HepG2 (cell line): ENCODE data around the gene RCOR1.

Source experiments
- DNMT1 ChIP-seq: sonication (generic); formaldehyde crosslinking; IDR thresholded peaks from 2 replicates; pipeline ENCODE4 v1.5.1; 2020; ENCODE audit warnings: mild to moderate bottlenecking, missing genetic modification reagents
- GABPB1 ChIP-seq: IDR thresholded peaks from 2 replicates; pipeline ENCODE4 v1.6.1; 2016; ENCODE audit warnings: mild to moderate bottlenecking, missing genetic modification reagents, moderate library complexity, missing compliant biosample characterization
- GPN1 ChIP-seq: sonication (generic); formaldehyde crosslinking; IDR thresholded peaks from 2 replicates; pipeline ENCODE4 v1.5.1; 2020; ENCODE audit warnings: missing genetic modification reagents, borderline replicate concordance
- MAFK ChIP-seq, 2 experiments: IDR thresholded peaks in 1 of 2; conservative IDR thresholded peaks in 1 of 2; 2 replicates each; pipeline ENCODE4 v1.6.1; 2011; ENCODE audit warnings: improper control_type of control experiment in 2 of 2, low read length in 2 of 2
- PHF5A ChIP-seq: IDR thresholded peaks from one replicate; pipeline ENCODE4 v1.6.1; 2018; ENCODE audit warnings: low read depth, missing genetic modification reagents; ENCODE audit not compliant: unreplicated experiment
- POLR2AphosphoS2 ChIP-seq: IDR thresholded peaks from 2 replicates; pipeline ENCODE4 v1.6.1; 2011; ENCODE audit warnings: low read depth, low read length, improper control_type of control experiment
- RXRA ChIP-seq: sonication (generic); formaldehyde crosslinking; IDR thresholded peaks from 2 replicates; pipeline ENCODE4 v1.5.1; 2020; ENCODE audit warnings: missing genetic modification reagents
- ZNF263 ChIP-seq: sonication (generic); formaldehyde crosslinking; IDR thresholded peaks from 2 replicates; pipeline ENCODE4 v1.4.0; 2020; ENCODE audit warnings: missing genetic modification reagents
- ZZZ3 ChIP-seq: sonication (generic); formaldehyde crosslinking; IDR thresholded peaks from 2 replicates; pipeline ENCODE4 v1.4.0; 2020; ENCODE audit warnings: missing genetic modification reagents, mild to moderate bottlenecking, borderline replicate concordance
- TF ChIP-seq, protein P1 (sequence below): sonication (generic); formaldehyde crosslinking; IDR thresholded peaks from 2 replicates; pipeline ENCODE4 v1.5.1; 2020; ENCODE audit warnings: mild to moderate bottlenecking, missing genetic modification reagents
- TF ChIP-seq, protein P2 (sequence below): sonication (generic); formaldehyde crosslinking; IDR thresholded peaks from 2 replicates; pipeline ENCODE4 v1.5.0; 2020; ENCODE audit warnings: mild to moderate bottlenecking, missing genetic modification reagents, moderate library complexity

DNA sequence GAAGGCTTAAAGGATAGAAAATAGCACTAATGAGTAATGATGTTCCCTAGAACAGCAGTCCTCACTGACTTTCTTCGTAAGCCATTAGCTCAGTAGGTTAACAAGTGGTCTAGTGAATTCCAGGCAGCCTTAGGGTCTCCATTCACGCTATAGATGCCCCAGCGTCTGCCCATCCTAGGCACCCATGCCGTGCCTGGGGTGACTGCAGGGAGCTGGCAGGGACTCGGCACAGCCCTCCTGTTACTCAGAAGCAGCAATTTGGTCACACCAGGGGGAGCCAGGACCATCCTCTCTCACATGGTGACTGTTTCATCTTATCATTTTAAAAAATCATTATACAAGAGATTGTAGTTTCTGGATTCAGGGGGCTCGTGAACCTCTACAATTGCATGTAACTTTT is 118.8 kb downstream of the RCOR1 start:
- TF ChIP-seq MAFK (conservative IDR thresholded peaks at IDR 0.05 in 1 of 2, IDR thresholded peaks at IDR 0.05 in 1 of 2; ENCODE audit: low read length in 2 of 2) (no peak), GABPB1 (CRISPR knock-in tag) (no peak), ZZZ3 (CRISPR knock-in tag) (no peak), GPN1 (CRISPR knock-in tag) (no peak), ZNF263 (no peak), POLR2AphosphoS2 (no peak), DNMT1 (CRISPR knock-in tag) (no peak), RXRA (no peak), PHF5A (CRISPR knock-in tag) (no peak)
- TF ChIP-seq, protein P1, sequence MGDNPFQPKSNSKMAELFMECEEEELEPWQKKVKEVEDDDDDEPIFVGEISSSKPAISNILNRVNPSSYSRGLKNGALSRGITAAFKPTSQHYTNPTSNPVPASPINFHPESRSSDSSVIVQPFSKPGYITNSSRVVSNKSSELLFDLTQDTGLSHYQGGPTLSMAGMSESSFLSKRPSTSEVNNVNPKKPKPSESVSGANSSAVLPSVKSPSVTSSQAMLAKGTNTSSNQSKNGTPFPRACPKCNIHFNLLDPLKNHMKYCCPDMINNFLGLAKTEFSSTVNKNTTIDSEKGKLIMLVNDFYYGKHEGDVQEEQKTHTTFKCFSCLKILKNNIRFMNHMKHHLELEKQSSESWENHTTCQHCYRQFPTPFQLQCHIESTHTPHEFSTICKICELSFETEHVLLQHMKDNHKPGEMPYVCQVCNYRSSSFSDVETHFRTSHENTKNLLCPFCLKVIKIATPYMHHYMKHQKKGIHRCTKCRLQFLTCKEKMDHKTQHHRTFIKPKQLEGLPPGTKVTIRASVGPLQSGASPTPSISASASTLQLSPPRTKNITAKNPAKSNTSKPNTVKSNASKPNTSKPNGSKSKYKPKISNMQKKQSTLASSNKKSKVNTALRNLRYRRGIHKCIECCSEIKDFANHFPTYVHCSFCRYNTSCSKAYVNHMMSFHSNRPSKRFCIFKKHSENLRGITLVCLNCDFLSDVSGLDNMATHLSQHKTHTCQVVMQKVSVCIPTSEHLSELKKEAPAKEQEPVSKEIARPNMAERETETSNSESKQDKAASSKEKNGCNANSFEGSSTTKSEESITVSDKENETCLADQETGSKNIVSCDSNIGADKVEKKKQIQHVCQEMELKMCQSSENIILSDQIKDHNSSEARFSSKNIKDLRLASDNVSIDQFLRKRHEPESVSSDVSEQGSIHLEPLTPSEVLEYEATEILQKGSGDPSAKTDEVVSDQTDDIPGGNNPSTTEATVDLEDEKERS (CRISPR knock-in tag) = no peak
- TF ChIP-seq, protein P2, sequence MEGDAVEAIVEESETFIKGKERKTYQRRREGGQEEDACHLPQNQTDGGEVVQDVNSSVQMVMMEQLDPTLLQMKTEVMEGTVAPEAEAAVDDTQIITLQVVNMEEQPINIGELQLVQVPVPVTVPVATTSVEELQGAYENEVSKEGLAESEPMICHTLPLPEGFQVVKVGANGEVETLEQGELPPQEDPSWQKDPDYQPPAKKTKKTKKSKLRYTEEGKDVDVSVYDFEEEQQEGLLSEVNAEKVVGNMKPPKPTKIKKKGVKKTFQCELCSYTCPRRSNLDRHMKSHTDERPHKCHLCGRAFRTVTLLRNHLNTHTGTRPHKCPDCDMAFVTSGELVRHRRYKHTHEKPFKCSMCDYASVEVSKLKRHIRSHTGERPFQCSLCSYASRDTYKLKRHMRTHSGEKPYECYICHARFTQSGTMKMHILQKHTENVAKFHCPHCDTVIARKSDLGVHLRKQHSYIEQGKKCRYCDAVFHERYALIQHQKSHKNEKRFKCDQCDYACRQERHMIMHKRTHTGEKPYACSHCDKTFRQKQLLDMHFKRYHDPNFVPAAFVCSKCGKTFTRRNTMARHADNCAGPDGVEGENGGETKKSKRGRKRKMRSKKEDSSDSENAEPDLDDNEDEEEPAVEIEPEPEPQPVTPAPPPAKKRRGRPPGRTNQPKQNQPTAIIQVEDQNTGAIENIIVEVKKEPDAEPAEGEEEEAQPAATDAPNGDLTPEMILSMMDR (CRISPR knock-in tag) = no peak
